SK-N-SH treated with all-trans-retinoic acid at 6 μM for 48 hours (cell line): ENCODE results near the gene PTCHD4.

Source experiments
- ARNTL ChIP-seq: fragments of 450-650 bp; formaldehyde crosslinking; IDR thresholded peaks from 2 replicates; pipeline ENCODE4 v1.5.0; 2020; ENCODE audit warnings: low read depth, mild to moderate bottlenecking, moderate library complexity, borderline replicate concordance
- BACH2 ChIP-seq: fragments of 250-450 bp; sonication (Bioruptor Pico); IDR thresholded peaks from 2 replicates; pipeline ENCODE4 v1.9.0; 2021; ENCODE audit warnings: mild to moderate bottlenecking, borderline replicate concordance
- CSRNP3 ChIP-seq: fragments of 250-450 bp; sonication (Bioruptor Pico); IDR thresholded peaks from 2 replicates; pipeline ENCODE4 v1.5.1; 2021; ENCODE audit warnings: mild to moderate bottlenecking, moderate library complexity
- GLIS3 ChIP-seq: fragments of 250-450 bp; sonication (Bioruptor Pico); IDR thresholded peaks from 2 replicates; pipeline ENCODE4 v1.5.0; 2020; ENCODE audit warnings: mild to moderate bottlenecking, moderate library complexity
- ISL1 ChIP-seq: fragments of 250-450 bp; sonication (Bioruptor Pico); IDR thresholded peaks from 2 replicates; pipeline ENCODE4 v2.1.2; 2022; ENCODE audit warnings: mild to moderate bottlenecking, moderate library complexity
- RARB ChIP-seq: fragments of 250-450 bp; sonication (Bioruptor Pico); IDR thresholded peaks from 2 replicates; pipeline ENCODE4 v1.8.0; 2021; ENCODE audit warnings: mild to moderate bottlenecking, moderate library complexity
- SNAI2 ChIP-seq: fragments of 250-450 bp; sonication (Bioruptor Pico); IDR thresholded peaks from 2 replicates; pipeline ENCODE4 v1.5.0; 2020; ENCODE audit warnings: mild to moderate bottlenecking, moderate library complexity
- ZC3H10 ChIP-seq: fragments of 250-450 bp; sonication (Bioruptor Pico); IDR thresholded peaks from 2 replicates; pipeline ENCODE4 v1.5.1; 2021; ENCODE audit warnings: mild to moderate bottlenecking, moderate library complexity

GRCh38 chr6:48090546-48090945, 20.5 kb downstream of the PTCHD4 start:
- TF ChIP-seq ARNTL (CRISPR knock-in tag) (no peak), CSRNP3 (CRISPR knock-in tag) (no peak), ISL1 (CRISPR knock-in tag) (no peak), SNAI2 (CRISPR knock-in tag) (no peak), GLIS3 (CRISPR knock-in tag) (no peak), RARB (CRISPR knock-in tag) (no peak), ZC3H10 (CRISPR knock-in tag) (no peak), BACH2 (CRISPR knock-in tag) (no peak)
